ENCODE data around the gene PNLIPRP2. TPM values are rescaled to one million over a fixed set of nuclear protein-coding genes. Genes with fewer than 3 reads are reported as not detected.

Gene PNLIPRP2
- total RNA-seq, 1 experiment from 2014 or later: not detected

DNA sequence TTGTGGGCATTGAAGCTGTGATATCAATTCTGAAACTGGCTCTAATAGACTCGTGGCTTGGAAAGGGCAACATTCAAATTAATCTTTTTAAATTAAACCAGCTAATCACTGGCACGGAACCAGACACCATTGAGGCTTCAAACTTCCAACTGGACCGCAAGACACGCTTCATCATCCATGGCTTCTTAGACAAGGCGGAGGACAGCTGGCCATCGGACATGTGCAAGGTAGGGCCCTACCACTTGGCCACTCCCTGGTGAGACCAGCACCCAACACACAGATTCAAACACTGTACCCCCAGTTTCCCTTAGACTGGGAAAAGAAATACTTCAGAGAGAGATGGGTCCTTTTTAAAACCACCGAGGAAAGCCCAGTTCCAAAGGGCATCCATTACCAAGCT, 5.1 kb downstream of the PNLIPRP2 start:
- Mint-ChIP-seq H3K27me3 (ENCODE audit: unreplicated experiment) (peaks cover 56% of the 10 kb centered on the region), H3K9me3 (ENCODE audit: low read depth, unreplicated experiment) (no peaks in the 10 kb centered on the region), H3K27ac (ENCODE audit: unreplicated experiment) (no peak overlapping the region), H3K4me3 (ENCODE audit: low read depth, unreplicated experiment) (no peak overlapping the region), H3K36me3 (ENCODE audit: insufficient read depth, unreplicated experiment) (no peaks in the 10 kb centered on the region), H3K4me1 (ENCODE audit: low read depth, unreplicated experiment) (no peaks in the 10 kb centered on the region)
- intact Hi-C loops (cut with micrococcal nuclease; ENCODE audit: unreplicated experiment): loop anchor here (10.0 kb wide), 1 partner anchor 549 kb away; no protein-coding TSS in a partner anchor
- CTCF ChIA-PET: interaction anchor here (2.6 kb wide), 1 partner anchor 163 kb away, joined by 12 read pairs; no protein-coding TSS in a partner anchor
- BruUV-seq (replicated peaks): no TSS peak
- no peak for TF ChIP-seq CTCF (IDR thresholded peaks at IDR 0.05; ENCODE audit: unreplicated experiment)
- no peak for DNase-seq

- BruUV-seq (replicated peaks): no TSS peak
- Mint-ChIP-seq H3K9me3 (ENCODE audit: low read depth, unreplicated experiment) (no peaks in the 10 kb centered on the region), H3K4me3 (ENCODE audit: low read depth, unreplicated experiment) (no peak overlapping the region), H3K4me1 (ENCODE audit: low read depth, unreplicated experiment) (no peaks in the 10 kb centered on the region), H3K36me3 (ENCODE audit: insufficient read depth, unreplicated experiment) (no peaks in the 10 kb centered on the region), H3K27me3 (ENCODE audit: unreplicated experiment) (peaks cover 53% of the 10 kb centered on the region), H3K27ac (ENCODE audit: unreplicated experiment) (no peak overlapping the region)
- no peak for DNase-seq
- no peak for TF ChIP-seq CTCF (IDR thresholded peaks at IDR 0.05; ENCODE audit: unreplicated experiment)
- intact Hi-C loops (cut with micrococcal nuclease; ENCODE audit: unreplicated experiment): loop anchor here (1.0 to 10.0 kb wide), 2 partner anchors 161 to 548 kb away; no protein-coding TSS in a partner anchor
- CTCF ChIA-PET: interaction anchor here (1.0 to 2.6 kb wide), 4 partner anchors 162 to 548 kb away, joined by 3 to 12 read pairs (median 8); no protein-coding TSS in a partner anchor
These were observed 6.1 kb downstream of the PNLIPRP2 start for GRCh38 chr10:116626815-116627214.

GRCh38 chr10:116627386-116627933, 6.7 kb downstream of the PNLIPRP2 start:
- no peaks in the 10 kb centered on the region for H3K9me3 Mint-ChIP-seq (ENCODE audit: low read depth, unreplicated experiment)
- H3K27ac Mint-ChIP-seq (ENCODE audit: unreplicated experiment): no peak overlapping the region
- no peaks in the 10 kb centered on the region for H3K36me3 Mint-ChIP-seq (ENCODE audit: insufficient read depth, unreplicated experiment)
- intact Hi-C loops (cut with micrococcal nuclease; ENCODE audit: unreplicated experiment): loop anchor here (1.0 to 10.0 kb wide), 2 partner anchors 161 to 547 kb away; no protein-coding TSS in a partner anchor
- DNase-seq: peak; percentile 63
- peaks cover 46% of the 10 kb centered on the region for H3K27me3 Mint-ChIP-seq (ENCODE audit: unreplicated experiment)
- peak; percentile 27 for TF ChIP-seq CTCF (IDR thresholded peaks at IDR 0.05; ENCODE audit: unreplicated experiment)
- BruUV-seq (replicated peaks): no TSS peak
- H3K4me3 Mint-ChIP-seq (ENCODE audit: low read depth, unreplicated experiment): no peak overlapping the region
- CTCF ChIA-PET: interaction anchor here (0.7 to 2.6 kb wide), 6 partner anchors 40 to 612 kb away, joined by 3 to 12 read pairs (median 4); no protein-coding TSS in a partner anchor
- H3K4me1 Mint-ChIP-seq (ENCODE audit: low read depth, unreplicated experiment): no peaks in the 10 kb centered on the region

DNA sequence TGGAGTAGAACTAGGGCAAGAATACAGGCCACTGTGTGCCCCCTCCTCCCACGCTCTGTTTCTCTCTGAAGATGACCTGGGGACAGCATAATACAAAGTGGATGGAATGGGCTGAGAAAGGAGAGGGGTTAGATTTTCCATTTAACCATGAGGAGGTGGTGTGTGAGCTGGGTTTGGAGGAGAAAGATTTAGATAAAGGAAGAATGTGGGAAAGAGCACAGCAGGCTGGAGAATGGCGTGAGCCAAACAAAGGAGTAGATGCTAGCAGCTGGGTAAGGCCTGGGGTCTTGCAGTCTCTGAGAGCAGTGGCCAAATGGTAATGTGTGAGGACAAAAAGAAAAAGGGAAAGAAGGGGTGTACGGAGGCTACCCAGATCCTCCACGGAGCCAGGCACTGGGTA, 8.6 kb downstream of the PNLIPRP2 start:
- no peak for TF ChIP-seq CTCF (IDR thresholded peaks at IDR 0.05; ENCODE audit: unreplicated experiment)
- CTCF ChIA-PET: interaction anchor here (0.7 kb wide), 1 partner anchor 224 kb away, joined by 5 read pairs; no protein-coding TSS in a partner anchor
- H3K36me3 Mint-ChIP-seq (ENCODE audit: insufficient read depth, unreplicated experiment): no peaks in the 10 kb centered on the region
- no peak overlapping the region for H3K4me3 Mint-ChIP-seq (ENCODE audit: low read depth, unreplicated experiment)
- intact Hi-C loops (cut with micrococcal nuclease; ENCODE audit: unreplicated experiment): loop anchor here (10.0 kb wide), 1 partner anchor 545 kb away; no protein-coding TSS in a partner anchor
- no TSS peak for BruUV-seq (replicated peaks)
- no peak for DNase-seq
- H3K27me3 Mint-ChIP-seq (ENCODE audit: unreplicated experiment): peaks cover 48% of the 10 kb centered on the region
- no peak overlapping the region for H3K27ac Mint-ChIP-seq (ENCODE audit: unreplicated experiment)
- no peaks in the 10 kb centered on the region for H3K9me3 Mint-ChIP-seq (ENCODE audit: low read depth, unreplicated experiment)
- no peaks in the 10 kb centered on the region for H3K4me1 Mint-ChIP-seq (ENCODE audit: low read depth, unreplicated experiment)

All from Calu3 (cell line).